DMS 273 treated with DMSO at 0.1 percent for 48 hours (cell line): Measurements from ENCODE around the gene SPOCK1.
"Not testable (repeated sequence)": the region's sequence is repeated elsewhere in the genome, so short reads cannot be mapped to it uniquely, and the experiment has no call there.

Source experiments
- DNase-seq: peaks from one replicate; lab custom pipeline; 2025; lab: John Stamatoyannopoulos, UW

Gene SPOCK1

DNA sequence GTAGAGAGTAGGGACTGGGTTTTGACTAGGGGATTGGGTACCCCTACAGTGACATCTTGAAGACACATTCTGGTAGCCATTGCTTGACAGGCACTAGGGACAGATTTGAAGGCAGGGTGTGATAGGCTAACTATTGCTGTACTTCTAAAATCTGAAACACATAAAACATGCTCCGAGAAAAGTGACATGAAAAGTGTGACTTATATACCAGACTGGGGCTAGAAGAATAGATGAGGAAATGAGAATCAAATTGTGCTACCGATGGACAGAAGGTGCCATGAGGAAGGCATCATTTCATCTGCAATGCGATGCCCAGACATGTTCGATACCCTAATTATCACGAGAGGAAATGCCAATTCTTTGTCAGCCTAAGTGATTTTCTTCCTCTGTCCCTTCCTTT lies 475.8 kb downstream of the SPOCK1 start:
- no peak for DNase-seq

DNA sequence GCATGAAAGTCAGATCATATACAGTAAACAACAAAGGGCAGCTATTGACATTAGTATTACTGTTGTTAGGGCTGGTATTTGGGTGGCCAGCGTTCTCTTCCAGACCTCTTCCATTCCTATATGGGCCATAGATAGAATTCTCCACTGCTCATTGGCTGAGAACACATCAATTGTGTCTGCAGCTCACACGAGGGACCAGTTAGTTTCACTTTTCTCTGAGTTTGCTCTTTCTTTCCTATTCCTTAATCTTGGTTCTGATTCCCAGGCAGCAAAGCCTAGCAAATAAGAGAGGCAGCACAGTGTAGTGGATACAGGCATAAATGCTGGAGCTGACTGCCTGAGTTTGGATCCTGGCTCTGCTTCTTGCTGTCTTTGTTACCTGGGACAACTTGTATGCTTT lies 476.4 kb downstream of the SPOCK1 start:
- DNase-seq = no peak

DNA sequence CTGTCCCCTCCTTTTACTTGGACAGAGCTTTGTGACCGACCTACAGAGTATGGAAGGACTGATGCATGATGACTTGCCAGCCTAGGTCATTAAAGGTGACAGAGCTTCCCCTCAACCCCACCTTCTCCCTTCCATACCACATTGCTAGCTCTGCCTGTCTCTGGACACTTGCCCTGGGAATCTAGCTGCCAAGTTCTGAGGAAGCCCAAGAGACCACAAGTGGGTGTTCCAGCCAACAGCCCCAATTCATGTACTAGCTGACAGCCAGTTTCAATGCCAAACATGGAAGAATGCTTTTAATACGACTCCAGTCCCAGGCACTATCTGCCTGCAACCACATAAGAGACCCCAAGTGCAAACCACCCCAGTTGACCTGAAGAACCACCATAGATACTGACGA lies 477.1 kb downstream of the SPOCK1 start:
- DNase-seq = no peak

DNA sequence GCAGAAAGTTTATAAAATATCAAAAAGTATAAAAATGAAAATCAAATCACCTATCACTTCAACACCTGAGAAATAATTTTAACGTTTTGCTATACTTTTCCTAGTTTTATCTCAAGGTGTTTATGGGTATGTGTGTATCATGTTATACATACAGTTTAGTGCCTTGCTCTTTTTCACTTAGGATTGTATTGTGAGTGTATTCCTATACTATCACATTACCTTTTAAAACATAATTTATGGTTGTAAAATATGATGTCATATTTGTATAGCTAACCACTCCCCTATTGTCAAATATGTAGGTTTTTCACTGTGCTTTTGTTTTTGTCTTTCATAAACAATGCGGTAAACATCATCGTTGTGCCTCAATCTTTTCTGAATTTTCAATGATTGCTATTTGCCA lies 479.9 kb downstream of the SPOCK1 start:
- no peak for DNase-seq

DNA sequence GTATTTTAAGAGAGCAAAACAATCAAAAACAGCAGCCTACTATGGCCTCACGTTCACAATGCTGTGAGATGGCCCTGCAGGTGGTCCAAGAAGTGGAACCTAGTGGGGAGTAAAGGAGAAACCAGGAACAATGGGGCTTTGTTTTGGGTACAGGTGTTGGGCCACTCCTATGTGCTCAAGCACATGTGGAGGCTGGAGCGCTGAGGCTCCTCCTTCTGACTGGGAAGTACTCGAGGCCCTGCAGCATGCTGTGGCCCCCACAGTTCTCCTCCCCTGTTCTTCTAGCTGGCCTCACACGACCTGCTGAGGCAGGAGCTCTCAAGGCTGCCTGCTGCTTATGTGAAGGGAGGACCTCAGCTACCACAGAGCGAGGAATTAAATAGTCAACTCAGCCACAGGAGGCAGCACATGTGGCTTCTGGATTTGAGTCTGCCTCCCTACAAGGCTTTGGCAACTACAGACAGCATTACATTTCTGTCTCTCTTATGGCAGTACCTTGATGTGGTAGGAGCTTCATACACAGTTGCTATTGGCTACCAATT lies 482.3 kb downstream of the SPOCK1 start:
- DNase-seq = no peak

DNA sequence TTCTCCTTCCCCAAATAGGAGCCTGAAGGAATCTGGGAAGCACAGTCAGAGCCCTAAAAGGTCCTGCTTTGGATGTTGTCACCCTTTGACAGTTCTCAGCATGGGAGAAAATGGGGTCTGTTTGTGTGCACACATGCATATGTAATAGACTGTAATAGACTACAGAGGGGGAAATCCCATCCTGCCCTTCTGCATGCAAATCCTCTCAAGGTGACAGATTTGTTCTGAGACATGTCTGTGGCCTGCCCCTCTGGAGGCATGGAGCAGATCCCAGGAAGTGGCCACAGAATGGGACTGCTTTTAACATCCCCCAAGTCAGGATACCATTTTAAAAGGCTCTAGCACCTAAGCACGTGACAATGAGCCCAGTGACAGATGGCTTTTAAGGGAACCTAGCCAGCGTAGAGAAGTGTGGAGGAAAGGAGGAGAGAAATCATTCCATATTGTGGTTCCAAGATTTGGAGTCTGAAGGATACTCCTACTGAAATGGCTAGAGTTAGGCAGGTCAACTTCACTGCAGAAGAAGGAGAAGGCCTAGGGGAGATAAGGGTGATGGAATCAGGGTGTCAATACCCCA lies 483.5 kb downstream of the SPOCK1 start:
- DNase-seq = no peak

DNA sequence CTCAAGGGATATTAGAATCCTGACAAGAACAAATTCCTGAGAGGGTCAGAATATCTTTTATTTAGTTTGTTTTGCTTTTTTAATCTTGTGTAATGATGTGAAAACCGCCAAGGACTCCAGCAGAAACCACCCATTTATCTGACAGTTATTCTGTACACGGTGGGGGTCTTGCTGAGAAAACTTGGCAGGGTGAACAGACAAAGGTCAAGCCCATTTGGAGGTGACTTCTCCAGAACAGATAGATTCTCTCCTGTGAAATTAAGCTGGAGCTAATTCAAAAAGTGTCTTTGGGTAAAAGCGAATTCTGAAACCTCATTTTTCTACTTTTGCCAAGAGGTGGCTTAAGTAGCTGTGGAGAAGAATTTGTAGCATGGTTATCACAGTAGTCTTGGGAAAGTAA lies 484.4 kb downstream of the SPOCK1 start:
- no peak for DNase-seq

DNA sequence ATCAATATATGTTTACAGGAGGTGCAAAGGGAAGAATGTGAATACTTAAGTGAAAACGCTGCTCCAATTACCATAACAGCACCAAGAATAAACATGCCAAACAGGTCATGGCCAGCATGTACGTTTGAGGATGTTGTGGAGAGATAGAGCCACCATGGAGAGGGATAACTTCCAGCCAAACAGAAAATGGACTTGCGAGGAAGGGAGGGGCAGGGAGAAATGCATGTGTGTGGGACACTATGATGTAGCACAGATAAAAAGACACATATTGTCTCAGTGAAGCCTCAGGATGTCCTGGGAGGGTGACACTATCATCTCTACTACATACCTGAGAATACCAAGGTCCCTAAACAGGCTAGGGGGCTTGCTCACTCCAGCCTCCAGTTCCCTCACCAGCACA lies 488.9 kb downstream of the SPOCK1 start:
- no peak for DNase-seq

DNA sequence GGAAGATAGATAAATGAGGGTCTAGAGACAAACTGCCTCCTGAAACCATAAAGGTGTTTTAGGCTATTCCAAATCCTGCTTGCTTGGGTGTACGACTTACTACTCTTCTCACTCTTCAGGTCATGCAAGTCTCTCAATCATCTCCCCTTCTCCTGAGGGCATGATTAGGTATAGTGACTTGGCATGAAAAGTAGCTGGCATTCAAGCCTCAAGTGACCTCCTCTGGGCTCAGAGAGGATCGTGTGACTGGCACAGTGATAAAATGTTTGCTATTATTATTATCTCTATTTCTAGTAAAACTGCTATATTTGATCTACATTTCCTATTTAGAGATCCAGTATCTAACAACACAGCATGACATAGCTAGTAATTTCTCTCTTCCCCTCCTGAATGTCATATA lies 494.8 kb downstream of the SPOCK1 start:
- DNase-seq = no peak

DNA sequence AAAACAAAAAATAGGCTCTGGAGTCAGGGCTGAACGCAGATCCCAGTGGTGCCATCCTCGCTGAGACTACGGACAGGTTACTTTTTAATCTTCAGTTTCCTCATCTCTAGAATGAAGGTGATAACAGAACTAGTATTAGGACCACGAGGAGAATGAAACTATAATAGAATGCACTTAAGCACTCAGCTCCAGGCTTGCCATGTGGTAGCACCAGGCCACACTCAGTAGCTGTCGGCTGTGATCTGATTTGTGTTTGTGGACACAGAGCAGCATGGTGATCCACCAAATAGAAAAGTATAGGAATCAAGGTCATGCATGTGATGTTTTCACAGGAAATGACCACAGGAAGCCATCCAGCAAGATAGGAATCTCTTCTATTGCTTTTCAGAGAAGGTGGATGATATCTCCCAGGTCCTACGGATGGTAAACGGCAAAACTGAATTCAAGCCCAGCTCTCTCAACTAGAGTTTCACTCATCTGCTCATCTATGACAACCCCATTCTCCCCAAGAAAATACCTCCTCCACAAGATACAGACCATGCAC lies 498.0 kb downstream of the SPOCK1 start:
- DNase-seq = no peak

DNA sequence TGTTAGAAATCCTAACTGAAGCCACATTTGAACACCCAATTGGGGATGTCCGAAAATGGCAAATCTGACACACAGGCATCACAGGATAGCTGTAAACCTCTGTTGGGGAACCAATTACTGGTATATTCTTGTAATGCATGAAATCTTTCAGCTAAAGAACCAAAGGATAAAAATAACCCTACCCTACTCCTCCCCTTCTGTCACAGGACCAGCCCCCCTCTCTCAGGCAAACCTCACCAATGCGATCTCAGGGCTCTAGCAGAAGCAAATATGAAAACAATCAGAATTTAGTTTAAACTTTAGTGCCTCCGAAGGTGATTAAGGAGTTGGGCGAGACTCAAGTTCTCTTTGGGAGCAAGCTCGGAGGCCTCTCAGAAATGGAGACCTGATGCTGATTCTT lies 499.3 kb downstream of the SPOCK1 start:
- no peak for DNase-seq

DNA sequence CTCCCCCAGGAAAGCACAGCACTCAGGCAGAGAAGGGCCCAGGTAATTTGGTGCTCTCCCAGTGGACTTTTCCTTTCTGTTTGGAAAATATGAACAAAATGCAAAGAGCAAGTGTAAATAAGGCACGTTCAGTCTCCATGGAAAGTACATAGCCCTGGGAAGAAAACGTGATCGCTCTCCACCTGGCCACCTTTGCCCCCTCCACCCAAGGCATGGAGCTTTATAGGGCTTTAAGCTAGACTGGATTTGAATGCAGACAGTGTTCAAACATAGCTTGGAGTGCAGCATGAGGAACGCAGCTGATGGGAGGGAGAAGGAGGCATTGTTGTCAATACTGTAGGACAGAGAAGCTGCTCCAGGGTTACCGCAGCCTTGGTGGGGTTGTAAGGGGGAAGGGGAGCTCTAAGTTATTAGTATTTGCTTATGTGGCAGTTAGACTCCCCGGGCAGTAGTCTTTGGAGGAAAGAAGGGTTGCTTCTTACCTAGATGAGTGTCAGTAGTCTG lies 500.2 kb downstream of the SPOCK1 start:
- DNase-seq = no peak

DNA sequence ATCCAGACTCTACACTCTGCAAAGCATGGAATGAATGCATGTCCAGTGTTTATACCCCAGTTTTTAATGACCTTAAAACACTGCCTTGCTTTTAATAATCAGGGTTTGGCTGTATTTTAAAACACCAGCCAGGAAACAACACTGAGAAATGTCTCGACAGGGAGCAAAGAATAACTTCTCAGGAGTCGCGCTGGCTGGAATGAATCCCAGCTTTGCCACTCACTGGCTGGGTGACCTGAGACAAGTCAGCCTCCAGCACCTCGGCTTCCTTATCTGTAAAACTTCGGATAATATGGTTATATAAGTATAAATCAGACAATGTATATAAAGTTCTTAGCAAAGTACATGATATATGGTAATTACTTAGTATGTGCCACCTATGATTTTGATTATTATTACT lies 505.0 kb downstream of the SPOCK1 start:
- DNase-seq = no peak

DNA sequence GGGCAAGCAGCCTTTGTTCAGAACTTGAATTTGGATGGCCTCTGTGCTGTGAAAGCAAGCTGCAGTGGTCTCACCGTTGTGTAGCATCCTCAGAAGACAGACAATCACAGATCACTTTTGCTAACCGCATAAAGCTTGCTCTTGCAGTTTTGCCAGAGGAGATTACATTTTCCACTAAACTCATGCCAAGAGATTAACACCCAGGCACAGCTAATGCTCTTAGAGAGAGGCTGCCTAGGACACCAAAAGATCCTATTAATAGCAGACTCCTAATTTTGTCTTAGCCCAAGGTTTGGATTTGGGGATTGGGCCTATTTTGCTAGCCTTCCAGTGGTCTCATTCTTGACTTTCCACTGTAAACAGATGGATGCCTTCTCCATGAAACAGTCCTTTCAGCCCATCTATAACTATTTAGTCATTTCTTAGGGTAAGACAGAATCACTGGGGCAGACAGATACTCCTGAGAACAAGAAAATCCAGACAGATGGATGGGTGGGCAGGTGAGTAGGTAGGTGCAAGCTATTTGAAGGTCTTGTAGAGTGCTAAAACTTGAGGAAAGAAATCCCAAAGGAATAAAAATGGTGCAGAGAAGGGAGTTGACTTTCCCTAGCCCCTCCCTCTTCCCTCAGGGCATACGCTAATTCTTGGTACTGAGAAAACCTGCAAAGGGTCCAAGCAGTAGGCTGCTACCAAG lies 506.2 kb downstream of the SPOCK1 start:
- no peak for DNase-seq

DNA sequence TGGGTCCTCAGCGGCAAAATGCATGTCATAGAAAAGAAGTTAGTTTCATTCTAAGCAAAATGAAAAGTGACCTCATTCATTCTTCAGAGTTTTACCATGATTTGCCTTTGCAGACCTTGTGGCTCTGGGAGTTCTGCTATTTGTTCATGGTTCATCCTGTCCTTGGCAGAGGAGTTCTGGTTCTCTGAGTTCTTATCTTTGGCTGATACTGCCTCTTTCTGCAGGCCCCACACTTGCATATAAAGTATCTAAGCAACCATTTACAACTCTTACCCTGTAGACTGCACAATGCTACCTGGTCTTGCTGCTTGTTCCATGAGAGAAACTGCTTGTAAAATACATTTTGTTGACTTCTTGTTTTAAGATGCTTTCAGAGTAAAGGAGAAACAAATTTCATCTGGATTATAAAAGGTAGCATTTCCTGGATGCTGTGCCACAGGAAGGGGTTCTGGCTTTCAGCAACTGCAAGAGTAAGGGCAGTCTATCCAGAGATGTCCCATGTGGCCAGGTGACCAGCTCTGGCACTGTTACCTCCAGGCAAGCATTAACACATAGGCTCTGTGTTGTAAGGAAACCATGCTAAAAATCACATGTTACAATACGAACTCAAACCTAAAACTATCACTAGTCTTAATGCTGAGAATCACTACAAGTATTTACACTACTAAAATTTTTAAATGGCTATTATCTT lies 513.2 kb downstream of the SPOCK1 start:
- no peak for DNase-seq

DNA sequence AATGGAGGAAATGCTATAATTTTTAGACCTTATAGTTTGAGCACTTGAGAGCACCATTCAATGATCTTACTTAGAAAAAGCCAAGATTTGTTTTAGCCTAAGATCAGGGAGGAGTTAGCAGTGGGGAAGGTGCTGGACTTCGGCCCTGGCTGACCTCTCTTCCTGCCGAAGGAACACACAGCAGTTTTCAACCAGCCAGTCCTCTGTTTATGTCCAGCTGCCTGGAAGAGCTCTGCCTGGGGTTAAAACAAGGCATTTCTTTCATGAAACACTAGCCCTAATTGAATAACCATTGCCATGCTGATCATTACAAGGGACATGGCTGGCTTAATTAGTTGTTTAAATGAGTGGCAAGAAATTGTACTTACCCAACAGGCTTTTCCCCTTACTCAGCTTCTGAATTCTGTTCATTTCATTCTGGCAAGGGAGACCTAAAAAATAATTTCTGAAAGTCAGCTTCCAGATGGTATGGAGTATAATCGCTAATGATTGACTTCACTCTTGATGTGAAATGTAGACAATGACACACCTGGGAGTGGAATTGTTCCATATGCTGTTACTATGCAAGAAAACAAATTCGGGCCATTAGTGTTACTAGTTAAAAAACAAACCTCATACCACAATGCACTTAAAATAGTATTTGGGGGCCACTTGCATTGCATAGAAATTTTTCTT lies 514.2 kb downstream of the SPOCK1 start:
- DNase-seq = no peak

DNA sequence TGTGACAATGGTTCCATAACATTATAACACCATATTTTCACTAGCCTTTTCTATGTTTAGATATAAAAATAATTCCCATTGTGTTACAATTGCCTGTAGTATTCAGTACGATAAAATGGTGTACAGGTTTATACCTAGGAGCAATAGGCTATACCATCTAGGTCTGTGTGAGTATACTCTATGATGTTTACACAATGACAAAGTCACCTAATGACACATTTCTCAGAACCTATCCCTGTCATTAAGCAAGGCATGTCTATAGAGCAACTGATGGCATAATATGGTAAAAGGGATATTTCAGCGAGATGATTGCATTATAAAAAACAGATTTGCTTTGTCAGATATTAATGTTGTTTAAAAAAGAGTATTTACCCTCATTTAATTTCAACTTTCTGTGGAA lies 517.2 kb downstream of the SPOCK1 start:
- no peak for DNase-seq

DNA sequence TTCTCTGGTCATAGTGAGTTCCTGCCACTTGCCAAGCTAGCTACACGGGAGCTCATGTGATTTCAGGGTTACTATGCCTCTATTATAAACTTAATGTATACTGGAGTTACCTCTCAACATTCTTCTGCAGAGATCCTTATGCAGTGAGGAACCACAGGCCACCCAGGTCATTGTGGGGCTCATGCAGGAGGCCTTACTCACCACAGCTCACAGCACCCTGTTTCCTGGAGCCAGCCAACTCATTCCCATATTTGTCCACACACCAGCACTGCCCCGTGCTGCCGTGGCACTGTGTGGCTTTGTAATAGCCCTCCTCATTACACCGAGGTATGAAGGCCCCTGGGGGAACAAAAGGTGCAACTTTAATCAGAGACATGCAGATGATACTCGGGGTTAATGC lies 520.0 kb downstream of the SPOCK1 start:
- DNase-seq = no peak

DNA sequence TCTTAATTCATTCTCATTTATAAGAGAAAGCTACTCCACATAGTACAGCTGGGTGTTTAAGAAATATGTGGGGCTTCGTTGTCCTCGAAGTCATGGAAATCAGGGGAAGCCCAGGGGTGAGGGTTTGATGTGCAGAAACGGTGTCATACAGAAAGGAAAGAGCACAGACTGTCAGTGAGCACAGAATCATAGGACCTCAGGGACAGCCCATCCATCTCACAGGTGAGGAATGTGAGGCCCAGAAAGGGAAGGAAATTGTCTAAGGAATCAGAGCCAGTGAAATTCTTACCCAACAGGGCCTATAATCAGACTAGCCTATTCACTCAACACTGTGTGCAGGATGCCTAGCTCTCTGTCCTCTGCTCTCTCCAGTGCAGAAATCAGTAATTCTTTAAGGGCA lies 535.6 kb downstream of the SPOCK1 start:
- DNase-seq = no peak

DNA sequence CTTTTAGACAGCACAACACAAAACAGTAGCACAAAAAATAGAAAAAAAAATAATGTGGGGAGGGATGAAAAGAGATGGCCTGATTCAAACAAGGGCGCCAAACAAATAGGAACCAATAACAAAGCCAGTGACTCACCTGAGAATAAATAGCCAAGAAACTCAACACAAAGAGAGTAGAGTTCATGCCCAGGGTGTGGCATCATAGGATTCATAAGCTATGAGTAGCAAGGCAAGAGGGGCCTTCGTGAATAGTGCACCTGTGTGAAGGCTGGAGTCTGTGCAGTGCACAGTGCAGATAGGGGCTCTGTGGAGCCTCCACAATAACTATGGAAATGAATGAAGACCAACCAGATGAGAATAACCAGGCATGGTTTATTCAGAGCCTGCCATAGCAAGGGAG lies 541.7 kb downstream of the SPOCK1 start:
- no peak for DNase-seq

DNA sequence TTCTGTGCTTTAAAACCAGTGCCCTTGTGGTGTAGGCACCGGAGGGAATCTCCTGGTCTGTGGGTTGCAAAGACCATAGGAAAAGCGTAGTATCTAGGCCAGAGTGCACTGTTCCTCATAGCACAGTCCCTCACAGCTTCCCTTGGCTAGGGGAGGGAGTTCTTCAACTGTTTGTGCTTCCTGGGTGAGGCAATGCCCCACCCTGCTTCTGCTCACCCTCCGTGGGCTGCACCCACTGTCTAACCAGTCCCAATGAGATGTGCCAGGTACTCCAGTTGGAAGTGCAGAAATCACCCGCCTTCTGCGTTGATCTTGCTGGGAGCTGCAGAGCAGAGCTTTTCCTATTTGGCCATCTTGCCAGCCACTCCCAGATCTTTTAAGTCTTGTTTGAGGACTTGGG lies 545.0 kb downstream of the SPOCK1 start:
- not testable (repeated sequence) for DNase-seq

DNA sequence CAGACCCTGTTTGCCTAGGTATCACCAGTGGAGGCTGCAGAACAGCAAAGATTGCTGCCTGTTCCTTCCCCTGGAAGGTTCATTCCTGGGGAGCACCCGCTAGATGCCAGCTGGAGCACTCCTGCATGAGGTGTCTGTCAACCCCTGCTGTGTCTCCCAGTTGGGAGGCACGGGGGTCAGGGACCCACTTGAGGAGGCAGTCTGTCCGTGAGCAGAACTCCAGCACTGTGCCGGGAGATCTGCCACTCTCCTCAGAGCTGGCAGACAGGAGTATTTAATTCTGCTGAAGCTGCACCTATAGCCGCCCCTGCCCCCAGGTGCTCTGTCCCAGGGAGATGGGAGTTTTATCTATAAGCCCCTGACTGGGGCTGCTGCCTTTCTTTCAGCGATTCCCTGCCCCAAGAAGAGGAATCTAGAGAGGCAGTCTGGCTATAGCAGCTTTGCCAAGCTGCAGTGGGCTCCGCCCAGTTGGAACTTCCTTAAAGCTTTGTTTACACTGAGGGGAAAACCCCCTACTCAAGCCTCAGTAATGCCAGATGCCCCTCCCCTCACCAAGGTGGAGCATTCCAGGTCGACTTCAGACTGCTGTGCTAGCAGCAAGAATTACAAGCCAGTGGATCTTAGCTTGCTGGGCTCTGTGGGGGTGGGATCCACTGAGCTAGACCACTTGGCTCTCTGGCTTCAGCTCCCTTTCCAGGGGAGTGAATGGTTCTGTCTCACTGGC lies 545.6 kb downstream of the SPOCK1 start:
- not testable (repeated sequence) for DNase-seq
